HG02759 (cell line): Measurements from ENCODE around the gene TSPOAP1.

Source experiments
- ATAC-seq: cut with Tn5 transposase; IDR thresholded peaks from one replicate; pipeline ENCODE4 v1.9.1; 2021; ENCODE audit warnings: mild to moderate bottlenecking, moderate library complexity; ENCODE audit not compliant: unreplicated experiment

Gene TSPOAP1

DNA sequence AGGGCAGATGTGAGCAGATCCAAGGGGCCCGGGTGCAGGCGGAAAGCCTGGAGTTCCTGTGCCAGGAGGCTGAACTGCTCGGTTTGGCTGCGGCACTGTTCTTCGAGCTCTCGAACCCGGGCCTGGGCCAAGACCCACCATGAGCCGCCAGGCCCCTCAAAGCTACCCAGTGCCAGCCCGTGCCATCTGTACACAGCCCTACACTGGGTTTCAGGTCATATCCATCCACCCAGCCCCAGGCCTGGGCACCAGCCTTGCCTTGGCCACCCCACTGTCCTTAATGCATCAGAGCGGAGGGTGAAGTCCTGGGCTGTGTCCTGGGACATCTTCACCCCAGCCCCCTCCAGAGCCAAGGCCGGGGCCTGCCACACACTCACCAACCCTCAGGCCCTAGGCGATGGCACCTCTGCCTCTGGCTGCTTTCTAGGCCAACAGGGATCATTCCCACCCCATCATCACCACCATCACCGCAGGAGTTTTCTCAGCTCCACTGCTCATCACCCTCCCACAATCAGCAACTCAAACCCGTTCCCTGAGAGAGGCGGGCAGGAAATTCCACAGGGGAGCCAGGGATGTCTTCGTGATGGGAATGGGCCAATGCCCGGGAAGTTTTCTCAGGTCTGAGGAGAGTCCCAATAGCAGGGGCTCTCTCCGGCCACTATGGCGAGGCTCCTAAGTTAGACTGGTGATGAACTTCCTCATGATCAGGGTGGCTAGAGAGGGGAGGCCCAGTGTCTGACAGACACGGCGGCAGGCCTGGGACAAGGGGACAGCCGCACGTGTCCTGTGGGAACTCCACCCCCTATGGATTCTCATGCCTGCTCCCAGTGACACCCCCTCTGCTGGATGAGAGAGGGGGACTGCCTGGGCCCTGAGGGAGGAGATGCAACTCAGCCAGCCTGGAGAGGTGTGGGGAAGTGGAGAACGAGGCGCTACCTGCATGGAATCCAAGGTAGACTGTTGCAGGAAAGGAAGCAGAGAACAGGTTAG is 9.1 kb downstream of the TSPOAP1 start:
- ATAC-seq: no peak

DNA sequence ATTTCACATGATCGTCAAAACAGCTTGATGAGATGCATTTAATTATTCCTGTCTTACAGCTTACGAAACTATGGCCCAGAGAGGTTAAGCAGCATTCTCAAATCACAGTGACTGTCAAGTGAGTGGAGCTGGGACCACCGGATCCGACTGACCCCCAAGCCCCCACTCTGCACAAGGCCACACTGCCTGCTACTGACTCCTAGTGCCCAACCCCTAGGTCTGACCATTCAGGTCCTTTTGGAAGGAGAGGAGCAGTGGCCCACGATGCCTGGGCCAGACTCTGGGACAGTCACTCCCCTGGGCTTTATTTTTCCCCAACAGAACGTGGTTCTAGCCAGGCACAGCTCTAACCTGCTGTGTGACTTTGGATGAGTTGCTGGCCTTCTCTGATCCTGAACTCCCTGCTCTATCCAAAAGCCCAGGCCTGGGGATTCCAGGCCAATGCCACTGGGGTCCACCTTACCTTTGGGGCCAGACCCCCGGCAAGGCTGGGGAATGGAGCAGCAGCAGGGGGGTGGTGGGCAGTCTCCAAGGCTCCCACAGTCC is 9.9 kb downstream of the TSPOAP1 start:
- ATAC-seq: no peak

DNA sequence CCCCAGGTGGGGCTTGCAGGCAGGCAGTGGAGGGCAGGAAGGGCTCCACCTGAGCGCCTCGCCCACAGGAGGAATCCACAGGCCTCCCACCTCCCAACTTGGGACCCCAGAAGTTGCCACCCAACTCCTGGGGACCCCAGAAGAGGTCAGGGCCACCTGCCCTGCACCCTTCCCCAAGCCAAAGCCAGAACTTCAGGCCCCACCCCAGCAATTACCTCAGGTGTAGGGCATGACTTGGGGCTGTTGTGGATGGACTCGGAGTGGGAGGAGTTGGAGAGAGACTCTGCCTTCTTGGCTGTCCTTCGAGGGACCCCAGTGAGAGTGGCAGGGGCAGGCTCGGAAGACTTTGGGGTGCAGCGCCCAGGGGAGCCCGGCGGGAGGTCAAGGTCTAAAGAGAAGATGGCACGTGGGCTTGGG is 10.5 kb downstream of the TSPOAP1 start:
- no peak for ATAC-seq

DNA sequence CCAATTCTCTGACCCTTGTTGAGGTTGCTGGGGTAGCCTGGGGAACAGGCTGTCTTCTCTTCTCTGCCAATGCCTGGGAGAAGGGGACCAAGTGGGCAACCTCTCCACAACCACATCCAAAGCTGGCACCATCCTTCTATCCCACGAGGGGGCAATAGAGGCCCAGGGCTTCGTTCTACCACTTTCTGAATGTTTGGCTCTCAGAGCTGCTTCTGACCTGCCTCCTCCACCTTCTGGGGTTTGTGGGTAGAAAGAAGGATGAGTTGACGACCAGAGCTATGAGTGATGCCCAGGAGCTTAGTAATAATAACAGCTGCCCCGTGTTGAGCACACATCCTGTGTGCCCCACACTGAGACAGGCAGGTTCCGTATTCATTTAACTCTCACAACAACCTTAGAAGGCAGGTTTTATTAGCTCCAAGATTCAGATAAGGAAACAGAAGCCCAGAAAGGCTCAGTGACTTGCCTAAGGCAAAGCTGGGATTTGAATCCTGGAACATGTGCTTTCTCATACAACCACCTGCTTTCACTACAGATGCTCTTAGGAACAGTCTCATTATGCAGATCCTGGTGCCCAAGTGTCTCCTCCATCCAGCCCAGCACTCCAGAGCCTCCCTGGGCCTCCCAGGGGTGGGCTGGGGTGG is 11.1 kb downstream of the TSPOAP1 start:
- peak; percentile 74 for ATAC-seq

DNA sequence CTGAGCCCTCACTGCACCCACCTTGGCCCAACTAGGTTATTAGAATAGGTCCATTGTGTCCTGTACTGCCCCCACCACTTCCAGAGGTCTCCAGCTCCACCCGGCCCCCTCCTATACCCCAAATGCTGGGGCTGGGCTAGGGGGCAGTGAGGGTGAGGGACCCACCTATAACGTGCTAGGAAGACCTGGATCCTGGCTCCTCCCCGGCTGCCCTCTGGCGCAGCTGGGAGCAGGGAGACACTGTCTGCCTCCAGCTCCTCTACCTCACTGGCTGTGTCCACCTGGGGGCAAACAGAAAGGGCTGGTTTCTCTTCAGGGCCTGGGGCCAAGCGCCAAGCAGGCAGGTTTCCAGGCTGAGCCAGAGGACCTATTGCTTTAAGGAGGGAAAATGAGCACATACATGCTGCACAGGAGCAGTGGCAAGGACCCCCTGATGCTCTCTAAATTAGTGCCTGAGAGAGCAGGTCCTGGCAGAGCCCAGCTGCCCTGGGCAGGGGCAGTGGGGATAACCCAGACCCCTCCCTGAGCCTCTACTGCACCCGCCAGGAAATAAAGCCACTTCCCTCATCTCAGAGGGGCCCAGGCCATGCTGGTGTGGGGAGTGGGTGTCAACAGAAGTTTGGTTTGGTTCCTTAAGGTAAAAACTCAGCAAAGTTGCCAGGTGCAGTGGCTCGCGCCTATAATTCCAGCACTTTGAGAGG is 12.2 kb downstream of the TSPOAP1 start:
- ATAC-seq: no peak

DNA sequence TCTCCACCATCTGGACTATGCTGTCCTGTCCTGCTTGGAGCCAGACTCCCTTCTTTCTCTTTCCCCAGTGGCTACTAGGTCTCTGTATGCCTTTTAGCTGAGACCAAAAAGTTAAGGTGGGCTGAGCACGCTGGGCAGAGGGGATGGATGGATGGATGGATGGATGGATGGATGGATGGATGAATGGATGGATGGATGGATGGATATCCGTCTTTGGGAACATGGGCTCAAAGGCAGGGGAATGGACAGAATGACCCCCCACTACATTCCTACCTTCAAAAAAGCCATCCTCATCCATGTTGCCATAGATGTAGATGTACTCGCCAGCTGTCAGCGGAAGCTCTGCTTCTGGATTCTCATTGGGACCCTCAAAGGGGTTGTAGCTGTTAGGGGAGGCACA is 12.8 kb downstream of the TSPOAP1 start:
- no peak for ATAC-seq

GRCh38 chr17:58315281-58315711 is 13.3 kb downstream of the TSPOAP1 start:
- no peak for ATAC-seq

DNA sequence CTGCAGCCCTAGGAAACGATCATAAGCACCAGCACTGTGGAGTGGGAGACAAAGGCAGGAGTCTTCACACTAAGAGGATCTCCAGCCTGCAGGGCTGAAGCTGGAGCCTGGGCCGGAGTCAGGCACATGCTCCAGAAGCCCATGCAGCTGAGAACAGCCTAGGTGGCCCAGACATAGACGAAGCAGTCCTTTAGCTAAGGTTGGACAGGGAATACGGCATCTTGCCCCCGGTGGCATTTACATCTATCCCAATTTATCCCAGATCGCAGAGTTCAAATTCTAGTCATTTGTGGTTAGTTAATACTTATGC is 13.9 kb downstream of the TSPOAP1 start:
- no peak for ATAC-seq

GRCh38 chr17:58313815-58314705 is 14.5 kb downstream of the TSPOAP1 start:
- no peak for ATAC-seq

- no peak for ATAC-seq
Observed at GRCh38 chr17:58312829-58313228, 15.8 kb downstream of the TSPOAP1 start.

DNA sequence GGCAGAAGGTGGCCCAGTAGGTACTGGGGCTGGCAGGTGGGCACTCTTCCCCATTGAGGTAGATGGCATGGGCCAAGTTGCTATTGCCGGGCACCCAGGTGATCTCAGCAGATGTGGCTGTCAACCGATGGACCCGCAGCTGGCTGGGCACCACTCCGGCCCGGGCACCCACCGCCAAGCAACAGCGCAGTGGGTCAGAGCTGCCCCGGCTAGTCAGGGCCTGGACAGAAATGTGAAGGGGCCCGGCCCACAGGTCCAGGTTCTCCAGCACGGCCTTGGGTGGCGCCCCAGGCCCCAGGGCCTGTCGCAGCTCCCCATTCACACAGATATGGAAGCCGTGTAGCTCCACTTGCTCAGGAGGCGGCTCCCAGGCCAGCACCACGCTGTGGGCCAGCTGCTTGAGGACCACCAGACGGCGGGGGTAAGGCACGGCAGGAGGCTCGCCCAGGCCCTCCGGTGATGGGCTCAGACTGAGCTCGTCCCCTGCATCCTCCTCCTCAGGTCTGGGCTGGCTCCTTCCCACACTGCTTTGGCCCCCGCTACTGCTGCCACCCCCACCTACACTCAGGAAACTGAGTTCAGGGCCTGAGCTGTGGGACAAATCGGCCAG is 16.5 kb downstream of the TSPOAP1 start:
- ATAC-seq: no peak

GRCh38 chr17:58311429-58311894 is 17.1 kb downstream of the TSPOAP1 start:
- no peak for ATAC-seq

GRCh38 chr17:58310511-58311428 is 17.8 kb downstream of the TSPOAP1 start:
- ATAC-seq: no peak

- no peak for ATAC-seq
Observed at GRCh38 chr17:58309918-58310259, 18.7 kb downstream of the TSPOAP1 start.

- no peak for ATAC-seq
Observed at GRCh38 chr17:58308985-58309917, 19.3 kb downstream of the TSPOAP1 start.

- ATAC-seq: no peak
Observed at GRCh38 chr17:58308173-58308984, 20.2 kb downstream of the TSPOAP1 start.
